Loucy (cell line): ENCODE results near the gene MAP7.

Experiments used
- CTCF ChIP-seq: fragments of 200-600 bp; sonication (generic); conservative IDR thresholded peaks from 2 replicates; pipeline ENCODE4 v1.5.1; 2014; ENCODE audit warnings: mild to moderate bottlenecking, antibody characterized with exemption, low read length
- EZH2phosphoT487 ChIP-seq: fragments of 200-600 bp; IDR thresholded peaks from 2 replicates; pipeline ENCODE4 v1.6.1; 2018; ENCODE audit warnings: antibody characterized with exemption, mild to moderate bottlenecking, moderate library complexity, borderline replicate concordance

- no peak for TF ChIP-seq CTCF
- TF ChIP-seq EZH2phosphoT487: no peak
Observed at GRCh38 chr6:136541395-136541794, 8.8 kb downstream of the MAP7 start.
